Liver (tissue), 3 donors: ENCODE measurements around the gene ADTRP.

Experiments
- ATF3 ChIP-seq: IDR thresholded peaks from 2 replicates; pipeline ENCODE4 v1.6.1; 2016; ENCODE audit warnings: antibody characterized with exemption
- TF ChIP-seq, protein P1 (sequence below): fragments of 150-350 bp; IDR thresholded peaks from 2 replicates; pipeline ENCODE4 v1.5.1; 2017; ENCODE audit warnings: improper control_type of control experiment, low read depth, low read length; ENCODE audit not compliant: missing input control
- donor health status: healthy.
- donor health status: healthy.

DNA sequence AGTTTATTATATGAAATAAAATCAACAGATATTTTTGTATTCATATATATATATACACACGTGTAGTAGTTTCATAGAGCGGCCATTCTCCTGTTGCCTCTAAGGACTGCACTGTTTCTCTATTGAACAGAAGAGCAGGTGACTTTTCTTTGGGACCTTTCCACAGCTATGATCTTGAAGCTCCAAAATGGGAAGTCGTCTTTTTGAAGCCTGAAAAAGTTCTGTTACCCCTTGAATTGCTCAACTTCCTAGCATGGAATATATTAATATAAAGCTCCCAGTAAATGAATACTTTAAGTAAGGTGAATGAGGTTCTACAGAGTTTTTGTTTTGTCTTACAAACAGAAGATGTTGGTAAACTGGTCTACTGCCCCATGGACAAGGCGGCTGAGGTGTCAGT is 42.2 kb upstream of the ADTRP start:
- no peak for TF ChIP-seq ATF3
- TF ChIP-seq, protein P1, sequence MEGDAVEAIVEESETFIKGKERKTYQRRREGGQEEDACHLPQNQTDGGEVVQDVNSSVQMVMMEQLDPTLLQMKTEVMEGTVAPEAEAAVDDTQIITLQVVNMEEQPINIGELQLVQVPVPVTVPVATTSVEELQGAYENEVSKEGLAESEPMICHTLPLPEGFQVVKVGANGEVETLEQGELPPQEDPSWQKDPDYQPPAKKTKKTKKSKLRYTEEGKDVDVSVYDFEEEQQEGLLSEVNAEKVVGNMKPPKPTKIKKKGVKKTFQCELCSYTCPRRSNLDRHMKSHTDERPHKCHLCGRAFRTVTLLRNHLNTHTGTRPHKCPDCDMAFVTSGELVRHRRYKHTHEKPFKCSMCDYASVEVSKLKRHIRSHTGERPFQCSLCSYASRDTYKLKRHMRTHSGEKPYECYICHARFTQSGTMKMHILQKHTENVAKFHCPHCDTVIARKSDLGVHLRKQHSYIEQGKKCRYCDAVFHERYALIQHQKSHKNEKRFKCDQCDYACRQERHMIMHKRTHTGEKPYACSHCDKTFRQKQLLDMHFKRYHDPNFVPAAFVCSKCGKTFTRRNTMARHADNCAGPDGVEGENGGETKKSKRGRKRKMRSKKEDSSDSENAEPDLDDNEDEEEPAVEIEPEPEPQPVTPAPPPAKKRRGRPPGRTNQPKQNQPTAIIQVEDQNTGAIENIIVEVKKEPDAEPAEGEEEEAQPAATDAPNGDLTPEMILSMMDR, result no peak
